SIG-M5 treated with dmso at 0.1 percent for 504 hours (cell line): Measurements from ENCODE around the gene CCZ1B.
"Not testable (repeated sequence)": the region's sequence is repeated elsewhere in the genome, so short reads cannot be mapped to it uniquely, and the experiment has no call there.

Experiments
- DNase-seq: peaks from one replicate; lab custom pipeline; 2025; ENCODE audit not compliant: unreplicated experiment; lab: John Stamatoyannopoulos, UW

CCZ1B gene

DNA sequence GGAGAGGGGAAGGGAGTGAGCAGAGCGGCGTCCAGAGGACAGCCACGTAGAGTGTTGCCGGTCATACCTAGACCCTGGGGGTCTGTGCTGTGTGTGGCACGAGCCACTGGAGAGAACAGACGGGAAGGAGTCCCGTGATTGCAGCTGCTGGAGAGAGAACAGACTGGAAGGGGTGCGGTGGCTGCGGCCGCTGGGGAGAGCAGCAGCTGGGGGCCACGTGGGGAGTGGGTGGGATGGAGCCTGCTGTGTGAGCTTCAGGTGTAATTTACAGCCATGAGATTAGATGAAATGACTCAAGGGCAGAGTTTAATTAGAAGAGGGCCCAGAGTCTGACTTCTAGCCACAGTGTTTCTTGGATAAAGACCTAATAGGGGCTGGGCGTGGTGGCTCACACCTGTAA, 76.7 kb downstream of the CCZ1B start:
- not testable (repeated sequence) for DNase-seq
